ENCODE data around the gene DCTN4.

Gene DCTN4

DNA sequence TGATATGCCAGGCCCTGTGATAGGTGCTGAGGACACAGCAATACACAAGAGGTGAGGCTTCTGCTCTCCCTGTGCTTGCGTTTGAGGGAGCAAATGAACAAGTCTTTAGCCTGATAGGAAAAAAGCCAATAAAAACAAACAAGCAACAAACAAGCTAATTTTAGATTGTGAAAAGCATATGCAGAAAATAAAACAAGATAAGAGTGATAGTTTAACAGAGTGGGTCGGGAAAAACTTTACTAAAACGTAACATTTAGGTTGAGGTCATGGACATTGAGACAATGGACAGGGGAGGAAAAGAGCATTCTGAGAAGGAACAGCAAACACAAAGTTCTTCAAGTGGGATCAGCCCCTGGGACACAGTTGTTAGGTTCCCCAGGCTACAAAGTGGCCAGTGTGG is 24.0 kb upstream of the DCTN4 start:
- TF ChIP-seq ZNF274 (IDR thresholded peaks at IDR 0.05; ENCODE audit: low read depth, low read length), result no peak
- H3K4me3 ChIP-seq (ENCODE audit: low read length), result peak overlapping the region; percentile 46; the same call in 1 of the 2 replicates

DNA sequence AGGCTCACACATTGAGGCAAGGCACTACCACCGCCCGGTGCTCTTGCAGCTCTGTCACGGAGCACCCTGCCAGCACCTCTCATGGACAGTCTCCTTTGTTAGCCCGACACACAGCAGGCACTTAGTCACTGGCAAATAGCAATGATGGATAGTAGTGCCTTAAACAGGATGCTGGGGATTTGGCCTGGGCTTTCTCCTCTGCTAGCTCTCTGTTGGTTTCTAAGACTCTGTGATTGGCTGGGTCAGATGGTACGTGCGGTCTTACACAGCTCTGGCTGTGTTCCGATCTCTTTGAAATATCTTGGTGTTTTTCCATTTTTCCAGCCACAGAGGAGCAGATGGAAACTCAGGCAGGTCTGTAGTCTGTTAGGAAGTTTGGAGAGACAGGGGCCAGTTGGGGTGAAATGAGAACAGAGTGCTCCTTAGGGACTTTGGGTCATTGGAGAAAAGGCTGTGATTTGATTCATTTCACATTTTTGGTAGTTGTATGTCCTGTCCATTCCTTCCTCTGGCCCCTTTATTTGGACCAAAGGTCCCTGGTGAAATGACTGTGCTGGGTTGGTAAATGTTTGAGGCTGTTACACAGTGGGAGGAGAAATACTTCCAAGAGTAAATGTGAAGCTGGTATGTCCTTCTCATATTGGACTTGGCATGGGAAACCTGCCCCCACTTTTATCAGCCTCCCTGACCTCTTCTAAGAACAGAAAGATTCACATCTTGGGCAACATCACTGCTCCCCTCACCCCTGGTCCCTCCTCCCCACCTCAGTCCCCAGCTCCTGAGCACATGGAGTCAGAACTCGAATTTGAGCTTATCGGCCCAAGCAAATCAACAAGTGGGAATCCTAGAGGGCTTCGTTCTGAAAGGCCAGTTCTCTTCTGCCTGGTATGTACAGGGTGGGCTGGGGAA is 23.1 kb upstream of the DCTN4 start:
- no peak for TF ChIP-seq ZNF274 (IDR thresholded peaks at IDR 0.05; ENCODE audit: low read depth, low read length)
- no peak overlapping the region; the same call in 1 of the 2 replicates for H3K4me3 ChIP-seq (ENCODE audit: low read length)

DNA sequence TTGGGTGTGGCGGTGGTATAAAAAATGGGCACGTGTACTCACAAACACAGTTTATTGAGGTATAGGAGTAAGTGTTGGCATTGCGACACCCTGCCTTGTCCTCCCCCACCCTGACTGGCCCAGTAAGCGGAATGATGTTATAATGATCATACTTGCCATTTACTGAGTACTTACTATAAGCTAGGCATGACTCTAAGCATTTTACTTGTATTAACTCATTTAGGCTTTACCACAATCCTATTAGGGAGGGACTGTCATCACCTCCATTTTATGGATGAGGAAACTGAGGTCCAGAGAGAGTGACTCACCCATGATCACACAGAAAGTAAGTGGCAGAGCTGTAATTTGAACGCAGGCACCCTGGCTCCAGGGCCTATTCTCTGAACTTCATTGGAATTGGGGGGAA is 22.0 kb upstream of the DCTN4 start:
- peak overlapping the region; percentile 41; the same call in 1 of the 2 replicates for H3K4me3 ChIP-seq (ENCODE audit: low read length)

DNA sequence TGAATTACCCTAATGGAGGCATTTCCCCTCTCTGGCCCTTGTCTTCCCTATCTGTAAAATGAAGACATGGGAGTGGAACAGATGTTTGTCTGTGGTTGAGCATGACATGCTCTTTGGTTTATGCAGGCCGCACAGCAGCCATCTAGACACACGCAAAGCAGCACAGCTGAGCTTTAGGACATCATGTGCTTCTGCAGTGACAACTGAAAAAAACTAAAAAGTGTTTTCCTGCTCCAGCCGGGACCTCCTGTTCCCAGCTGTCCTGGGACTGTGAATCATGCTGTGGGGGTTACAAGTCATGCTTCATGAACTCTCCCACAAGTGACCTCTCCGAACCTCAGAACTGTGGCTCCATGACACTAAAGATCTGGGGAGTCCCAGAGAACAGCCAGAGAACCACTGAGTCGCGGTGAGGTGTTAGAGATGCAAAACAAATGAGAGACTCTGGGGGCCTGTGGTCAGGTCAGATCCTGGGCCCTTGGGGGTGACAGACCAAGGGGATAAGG is 21.4 kb upstream of the DCTN4 start:
- peak overlapping the region; percentile 72; the same call in 1 of the 2 replicates for H3K4me3 ChIP-seq (ENCODE audit: low read length)
- TF ChIP-seq ZNF274 (IDR thresholded peaks at IDR 0.05; ENCODE audit: low read depth, low read length), result no peak

More for the DNA sequence above, 22.0 kb upstream of the DCTN4 start:
- no peak for TF ChIP-seq ZNF274 (IDR thresholded peaks at IDR 0.05; ENCODE audit: low read depth, low read length)

GRCh38 chr5:150779397-150780186 is 20.8 kb upstream of the DCTN4 start:
- no peak for TF ChIP-seq ZNF274 (IDR thresholded peaks at IDR 0.05; ENCODE audit: low read depth, low read length)
- peak overlapping the region; percentile 72; the same call in 1 of the 2 replicates for H3K4me3 ChIP-seq (ENCODE audit: low read length)

DNA sequence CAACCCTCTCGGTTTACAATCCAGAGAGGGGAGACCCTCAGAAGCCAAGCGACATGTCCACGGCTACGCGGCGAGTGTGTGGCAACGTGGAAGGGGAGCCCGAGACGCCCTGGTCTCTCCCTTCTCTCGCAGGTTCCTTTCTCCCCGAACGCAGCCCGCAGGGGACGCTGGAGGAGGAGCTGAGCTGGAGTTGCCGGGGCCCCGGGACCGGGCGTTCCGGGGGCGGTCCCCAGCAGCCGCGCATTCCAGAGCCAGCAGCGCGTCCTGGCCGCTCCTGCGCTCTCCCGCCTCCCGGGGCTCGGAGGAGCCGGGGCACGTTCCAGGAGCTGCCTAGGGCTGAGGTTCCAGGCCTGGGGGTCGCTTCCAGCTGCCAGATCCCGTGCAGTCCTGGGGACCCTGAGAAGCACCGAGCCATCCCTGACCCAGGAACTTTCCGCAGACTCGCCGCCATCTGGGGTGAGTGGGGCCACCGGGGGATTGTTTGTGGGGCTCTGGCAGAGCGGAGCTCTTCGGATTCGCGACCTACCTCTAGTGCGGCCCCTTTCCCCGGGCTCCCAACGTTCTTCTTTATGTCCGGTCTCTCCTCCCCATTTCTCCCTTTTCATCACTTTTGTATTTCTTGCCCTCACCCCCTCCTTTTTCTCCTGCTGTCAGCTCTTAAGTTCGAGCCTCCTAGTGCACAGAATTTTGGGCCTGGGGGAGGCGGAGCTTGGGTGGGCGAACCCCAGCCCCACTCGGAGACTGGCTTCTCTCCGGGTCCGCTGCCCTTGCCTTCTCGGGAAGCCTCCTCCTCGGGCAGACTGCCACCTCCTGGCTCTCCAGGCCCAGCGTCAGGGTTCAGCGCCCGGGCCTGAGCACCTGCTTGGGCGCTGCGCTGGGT is 19.9 kb upstream of the DCTN4 start, which contains the start of gene SMIM3:
TSS of gene SMIM3 (plus strand) at position 241 of the 880 bp plus-strand sequence. CDS start 16,684 bp downstream, outside the sequence.
- H3K4me3 ChIP-seq (ENCODE audit: low read length), result peak within 1 kb of the TSS; percentile 72; the same call in 1 of the 2 replicates
- no peak for TF ChIP-seq ZNF274 (IDR thresholded peaks at IDR 0.05; ENCODE audit: low read depth, low read length)

DNA sequence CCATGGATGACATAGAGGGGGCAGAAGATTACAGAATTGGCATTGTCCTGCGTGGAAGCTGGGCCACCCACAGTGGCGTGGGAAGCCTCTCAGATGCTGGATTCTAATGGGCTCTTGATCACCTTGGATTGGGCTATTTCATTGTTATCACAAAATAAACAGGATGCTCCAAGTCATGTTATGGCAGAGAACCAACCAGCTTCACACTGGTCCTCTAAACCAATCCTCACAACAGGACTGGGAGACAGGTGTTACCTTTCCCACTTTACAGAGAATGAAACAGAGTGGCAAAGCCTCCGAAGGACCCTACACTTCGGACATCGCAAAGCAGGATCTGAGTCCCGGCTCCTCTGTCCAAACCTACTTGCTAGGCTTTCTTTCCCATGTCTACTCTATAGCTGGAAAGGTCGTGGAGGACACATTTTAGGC is 19.3 kb upstream of the DCTN4 start:
- peak overlapping the region; percentile 72; the same call in 1 of the 2 replicates for H3K4me3 ChIP-seq (ENCODE audit: low read length)

DNA sequence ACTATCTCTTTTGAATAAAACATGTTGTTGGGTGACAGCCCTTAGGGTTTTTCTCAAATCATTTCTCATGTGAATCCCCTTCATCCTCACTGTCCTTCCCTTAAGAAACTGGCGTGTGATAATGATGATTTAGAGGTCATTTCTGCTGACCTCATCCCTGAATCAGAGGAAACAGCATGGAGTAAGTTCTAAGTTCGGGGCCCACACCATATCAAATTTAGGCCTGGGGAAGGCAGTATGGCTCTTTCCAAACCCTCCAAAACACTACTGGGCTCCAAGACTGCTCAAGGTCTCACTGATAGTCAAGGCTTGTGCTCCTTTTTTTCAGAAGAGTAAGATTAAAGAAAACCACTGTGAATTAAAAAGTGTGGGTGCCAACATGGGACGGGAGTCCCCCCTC is 18.9 kb upstream of the DCTN4 start:
- no peak for TF ChIP-seq ZNF274 (IDR thresholded peaks at IDR 0.05; ENCODE audit: low read depth, low read length)
- peak overlapping the region; percentile 72; the same call in 1 of the 2 replicates for H3K4me3 ChIP-seq (ENCODE audit: low read length)

More for the DNA sequence above, 19.3 kb upstream of the DCTN4 start:
- TF ChIP-seq ZNF274 (IDR thresholded peaks at IDR 0.05; ENCODE audit: low read depth, low read length), result no peak

- H3K4me3 ChIP-seq (ENCODE audit: low read length), result no peak overlapping the region
- TF ChIP-seq ZNF274 (IDR thresholded peaks at IDR 0.05; ENCODE audit: low read depth, low read length), result no peak
Measured at GRCh38 chr5:150774145-150774544, 15.3 kb upstream of the DCTN4 start.

GRCh38 chr5:150771034-150771795 is 12.4 kb upstream of the DCTN4 start:
- no peak for TF ChIP-seq ZNF274 (IDR thresholded peaks at IDR 0.05; ENCODE audit: low read depth, low read length)
- H3K4me3 ChIP-seq (ENCODE audit: low read length), result no peak overlapping the region

- no peak overlapping the region for H3K4me3 ChIP-seq (ENCODE audit: low read length)
Measured at GRCh38 chr5:150766251-150766650, 7.4 kb upstream of the DCTN4 start.

GRCh38 chr5:150765799-150766169 is 7.0 kb upstream of the DCTN4 start:
- no peak for TF ChIP-seq ZNF274 (IDR thresholded peaks at IDR 0.05; ENCODE audit: low read depth, low read length)
- H3K4me3 ChIP-seq (ENCODE audit: low read length), result no peak overlapping the region

More at GRCh38 chr5:150766251-150766650, 7.4 kb upstream of the DCTN4 start:
- TF ChIP-seq ZNF274 (IDR thresholded peaks at IDR 0.05; ENCODE audit: low read depth, low read length), result no peak

Measured in GM08714 (cell line).